Neutrophil (primary cell): ENCODE data around the gene SLC22A2.

Source experiments
- H3K27ac ChIP-seq: fragments of 200-600 bp; sonication (generic); 2 replicates; pipeline ENCODE4 v1.5.1; 2016; ENCODE audit warnings: mild to moderate bottlenecking, moderate library complexity
- H3K27me3 ChIP-seq: fragments of 200-600 bp; sonication (generic); 2 replicates; pipeline ENCODE4 v1.6.0; 2016; ENCODE audit warnings: mild to moderate bottlenecking
- H3K36me3 ChIP-seq: fragments of 200-600 bp; sonication (generic); 2 replicates; pipeline ENCODE4 v1.5.1; 2017
- H3K4me1 ChIP-seq, 2 experiments: fragments of 200-600 bp in 1 of 2; sonication (generic) in 1 of 2; 1 replicate in 1 of 2; 2 replicates in 1 of 2; pipeline versions ENCODE4 v1.5.1 to v1.6.1; 2013 to 2016; ENCODE audit warnings: low read depth in 1 of 2, low read length in 1 of 2, mild to moderate bottlenecking in 1 of 2, moderate library complexity in 1 of 2; ENCODE audit not compliant: control insufficient read depth in 1 of 2, insufficient read depth in 1 of 2
- H3K4me3 ChIP-seq, 2 experiments: fragments of 200-600 bp in 1 of 2; sonication (generic) in 1 of 2; 1 replicate in 1 of 2; 2 replicates in 1 of 2; pipeline ENCODE4 v1.5.1; 2013 to 2016; ENCODE audit warnings: low read depth in 1 of 2, low read length in 1 of 2, mild to moderate bottlenecking in 1 of 2, moderate library complexity in 1 of 2
- H3K9me3 ChIP-seq: fragments of 200-600 bp; sonication (generic); 2 replicates; pipeline ENCODE4 v1.5.1; 2016
- CTCF ChIP-seq: fragments of 200-600 bp; sonication (generic); IDR thresholded peaks from 2 replicates; pipeline ENCODE4 v1.5.1; 2016; ENCODE audit warnings: antibody characterized with exemption

Gene SLC22A2

GRCh38 chr6:160173806-160174527 is 84.7 kb downstream of the SLC22A2 start:
- Histone ChIP-seq H3K4me3 (no peak overlapping the region), H3K27me3 (peaks cover 8% of the 10 kb centered on the region), H3K9me3 (no peaks in the 10 kb centered on the region), H3K36me3 (no peaks in the 10 kb centered on the region), H3K4me1 (no peaks in the 10 kb centered on the region), H3K27ac (no peak overlapping the region)
- TF ChIP-seq CTCF: no peak

GRCh38 chr6:160172704-160173103 is 85.9 kb downstream of the SLC22A2 start:
- Histone ChIP-seq H3K4me3 (no peak overlapping the region), H3K4me1 (no peaks in the 10 kb centered on the region), H3K9me3 (no peaks in the 10 kb centered on the region), H3K36me3 (no peaks in the 10 kb centered on the region), H3K27me3 (peaks cover 8% of the 10 kb centered on the region), H3K27ac (no peak overlapping the region)
- no peak for TF ChIP-seq CTCF

- TF ChIP-seq CTCF: no peak
- H3K27me3 ChIP-seq: peaks cover 8% of the 10 kb centered on the region
- no peaks in the 10 kb centered on the region for H3K4me1 ChIP-seq
- no peaks in the 10 kb centered on the region for H3K36me3 ChIP-seq
- H3K27ac ChIP-seq: no peak overlapping the region
- no peak overlapping the region for H3K4me3 ChIP-seq
- H3K9me3 ChIP-seq: no peaks in the 10 kb centered on the region
These were observed 88.5 kb downstream of the SLC22A2 start for GRCh38 chr6:160170018-160170680.

GRCh38 chr6:160167604-160168399 is 90.8 kb downstream of the SLC22A2 start:
- Histone ChIP-seq H3K27me3 (peaks cover 7% of the 10 kb centered on the region), H3K4me3 (no peak overlapping the region), H3K4me1 (no peaks in the 10 kb centered on the region), H3K9me3 (no peaks in the 10 kb centered on the region), H3K27ac (no peak overlapping the region), H3K36me3 (no peaks in the 10 kb centered on the region)
- no peak for TF ChIP-seq CTCF
